Erythroblast (primary cell): ENCODE measurements around the gene EFEMP2.

Source experiments
- GATA1 ChIP-seq: IDR thresholded peaks from 2 replicates; pipeline ENCODE4 v1.6.1; 2011; ENCODE audit warnings: low read depth, mild to moderate bottlenecking, control low read depth, low read length, moderate library complexity
- POLR2A ChIP-seq: IDR thresholded peaks from 2 replicates; pipeline ENCODE4 v1.6.1; 2011; ENCODE audit warnings: mild to moderate bottlenecking, low read length

GRCh38 chr11:65867284-65868071, 5.1 kb downstream of the EFEMP2 start:
- no peak for TF ChIP-seq POLR2A
- no peak for TF ChIP-seq GATA1
